IPS-15b (cell line): ENCODE measurements around the gene CDA.

Experiments
- H3K27me3 ChIP-seq: one replicate; pipeline ENCODE4 v1.6.1; 2013; ENCODE audit warnings: low read length; ENCODE audit not compliant: control insufficient read depth, insufficient read depth
- H3K36me3 ChIP-seq: one replicate; pipeline ENCODE4 v1.6.1; 2013; ENCODE audit warnings: low read length; ENCODE audit not compliant: control insufficient read depth, insufficient read depth
- H3K4me1 ChIP-seq: one replicate; pipeline ENCODE4 v1.6.1; 2013; ENCODE audit warnings: mild to moderate bottlenecking, low read length; ENCODE audit not compliant: control insufficient read depth, insufficient read depth
- H3K4me3 ChIP-seq: one replicate; pipeline ENCODE4 v1.5.1; 2013; ENCODE audit warnings: low read depth, low read length
- H3K9ac ChIP-seq: one replicate; pipeline ENCODE4 v1.6.1; 2013; ENCODE audit warnings: low read depth, mild to moderate bottlenecking, low read length
- H3K9me3 ChIP-seq: one replicate; pipeline ENCODE4 v1.6.1; 2013; ENCODE audit warnings: mild to moderate bottlenecking, low read length; ENCODE audit not compliant: control insufficient read depth, insufficient read depth

CDA gene

DNA sequence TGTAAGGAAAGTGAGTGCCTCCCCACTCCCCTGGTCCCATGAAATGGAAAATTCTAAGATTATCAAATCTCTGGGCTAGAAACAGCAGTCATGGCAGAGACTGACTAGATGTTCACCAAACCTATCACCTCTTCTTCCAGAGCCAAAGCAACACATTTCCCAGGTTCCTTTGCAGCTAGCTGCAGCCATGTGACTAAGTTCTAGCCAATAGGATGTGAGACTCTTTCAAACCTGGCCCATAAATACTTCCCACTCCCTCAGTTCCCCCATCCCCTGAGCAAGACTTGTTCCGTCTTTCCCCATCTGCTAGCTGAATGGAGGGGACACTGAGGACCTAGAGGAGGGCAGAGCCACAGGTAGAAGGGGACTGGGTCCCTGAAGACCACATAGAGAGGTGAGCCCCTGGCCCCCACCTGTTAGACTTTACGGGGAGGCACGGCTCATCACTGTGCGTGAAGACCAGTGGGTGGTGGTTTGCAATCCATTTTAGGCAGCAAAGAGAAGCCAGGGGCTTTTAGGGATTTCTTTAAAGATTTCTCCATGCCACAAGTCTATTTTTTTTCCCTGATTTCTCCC, 19.3 kb upstream of the CDA start:
- Histone ChIP-seq H3K4me1 (no peaks in the 10 kb centered on the region), H3K9me3 (no peaks in the 10 kb centered on the region), H3K9ac (no peak overlapping the region), H3K36me3 (no peaks in the 10 kb centered on the region), H3K4me3 (no peak overlapping the region), H3K27me3 (peaks cover 8% of the 10 kb centered on the region)

GRCh38 chr1:20571427-20571826, 17.5 kb upstream of the CDA start:
- H3K36me3 ChIP-seq: no peaks in the 10 kb centered on the region
- no peaks in the 10 kb centered on the region for H3K9me3 ChIP-seq
- H3K9ac ChIP-seq: no peak overlapping the region
- no peak overlapping the region for H3K4me3 ChIP-seq
- peaks cover 10% of the 10 kb centered on the region for H3K27me3 ChIP-seq
- H3K4me1 ChIP-seq: no peaks in the 10 kb centered on the region

DNA sequence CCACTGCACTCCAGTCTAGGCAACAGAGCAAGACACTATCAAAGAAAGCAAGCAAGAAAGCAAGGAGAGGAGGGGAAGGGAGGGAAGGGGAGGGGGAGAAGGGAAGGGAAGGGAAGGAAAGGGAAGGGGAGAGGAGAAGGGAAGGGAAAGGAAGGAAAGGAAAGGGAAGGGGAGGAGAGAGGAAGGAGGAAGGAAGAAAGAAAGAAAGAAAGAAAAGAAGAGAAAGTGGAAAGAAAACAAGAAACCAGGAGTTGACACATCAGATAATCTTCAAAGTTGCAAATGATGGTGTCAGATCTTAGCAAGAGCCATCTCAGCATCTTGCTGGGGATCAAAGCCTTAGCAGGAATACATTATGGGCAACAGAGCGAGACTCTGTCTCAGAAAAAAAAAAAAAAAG, 14.9 kb upstream of the CDA start:
- H3K27me3 ChIP-seq: peaks cover 10% of the 10 kb centered on the region
- no peak overlapping the region for H3K9ac ChIP-seq
- no peaks in the 10 kb centered on the region for H3K4me1 ChIP-seq
- H3K4me3 ChIP-seq: no peak overlapping the region
- H3K9me3 ChIP-seq: no peaks in the 10 kb centered on the region
- H3K36me3 ChIP-seq: no peaks in the 10 kb centered on the region

- Histone ChIP-seq H3K9ac (no peak overlapping the region), H3K4me1 (no peaks in the 10 kb centered on the region), H3K4me3 (no peak overlapping the region), H3K27me3 (peaks cover 10% of the 10 kb centered on the region), H3K9me3 (no peaks in the 10 kb centered on the region), H3K36me3 (no peaks in the 10 kb centered on the region)
Measured at GRCh38 chr1:20574686-20575540, 14.0 kb upstream of the CDA start.

GRCh38 chr1:20575541-20576336, 13.2 kb upstream of the CDA start:
- H3K4me3 ChIP-seq: no peak overlapping the region
- no peaks in the 10 kb centered on the region for H3K4me1 ChIP-seq
- no peaks in the 10 kb centered on the region for H3K36me3 ChIP-seq

DNA sequence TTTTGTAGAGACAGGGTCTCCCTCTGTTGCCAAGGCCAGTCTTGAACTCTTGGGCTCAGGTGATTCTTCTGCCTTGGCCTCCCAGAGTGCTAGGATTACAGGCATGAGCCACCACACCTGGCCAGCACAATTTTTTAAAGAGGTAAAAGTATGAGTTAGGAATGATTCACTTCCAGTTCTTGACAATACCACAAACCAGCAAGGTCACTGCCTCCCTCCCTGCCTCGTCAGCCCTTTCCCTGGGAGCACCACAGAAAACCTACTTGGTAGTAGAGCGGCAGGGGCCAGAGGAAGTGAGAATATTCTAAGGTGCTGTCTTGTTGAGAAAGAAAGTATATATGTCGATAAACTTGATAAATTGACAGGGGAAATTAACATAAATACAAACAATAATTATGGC, 10.8 kb upstream of the CDA start:
- Histone ChIP-seq H3K36me3 (no peaks in the 10 kb centered on the region), H3K4me1 (no peaks in the 10 kb centered on the region), H3K9me3 (no peaks in the 10 kb centered on the region), H3K9ac (no peak overlapping the region), H3K4me3 (no peak overlapping the region), H3K27me3 (peaks cover 10% of the 10 kb centered on the region)

More at GRCh38 chr1:20575541-20576336, 13.2 kb upstream of the CDA start:
- H3K9me3 ChIP-seq: no peaks in the 10 kb centered on the region
- no peak overlapping the region for H3K9ac ChIP-seq
- H3K27me3 ChIP-seq: peaks cover 10% of the 10 kb centered on the region

DNA sequence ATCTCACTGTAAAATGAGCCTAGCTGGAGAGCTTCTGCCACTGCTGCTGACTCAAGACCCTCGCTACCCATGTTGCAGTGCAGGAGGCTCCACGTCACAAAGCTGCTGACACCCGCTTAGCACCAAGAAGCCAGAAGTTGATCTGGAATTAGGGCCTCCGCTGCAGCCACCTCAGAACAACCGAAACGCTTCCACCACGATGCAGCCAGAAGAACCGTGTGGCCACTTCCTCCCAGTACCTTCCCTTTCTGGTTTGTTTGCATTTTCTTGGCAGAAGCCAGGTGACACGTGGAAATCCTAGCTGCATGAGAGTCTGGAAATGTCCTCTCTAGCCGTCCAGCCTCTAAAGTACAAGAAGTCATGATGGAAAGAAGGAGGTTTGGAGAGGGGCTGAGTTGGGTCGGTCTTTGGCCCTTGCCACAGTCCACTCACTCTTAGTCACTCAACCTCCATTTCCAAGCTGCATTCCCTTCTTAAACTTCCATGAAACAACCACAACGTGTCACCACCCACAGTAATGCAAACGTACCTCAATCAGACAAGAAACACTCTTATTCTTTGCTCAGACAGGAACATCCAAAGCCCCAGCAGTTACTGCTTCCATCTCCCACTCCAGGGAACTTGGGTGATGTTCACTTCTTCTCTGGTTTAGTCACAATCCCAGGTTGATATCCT, 10.0 kb upstream of the CDA start:
- no peak overlapping the region for H3K9ac ChIP-seq

DNA sequence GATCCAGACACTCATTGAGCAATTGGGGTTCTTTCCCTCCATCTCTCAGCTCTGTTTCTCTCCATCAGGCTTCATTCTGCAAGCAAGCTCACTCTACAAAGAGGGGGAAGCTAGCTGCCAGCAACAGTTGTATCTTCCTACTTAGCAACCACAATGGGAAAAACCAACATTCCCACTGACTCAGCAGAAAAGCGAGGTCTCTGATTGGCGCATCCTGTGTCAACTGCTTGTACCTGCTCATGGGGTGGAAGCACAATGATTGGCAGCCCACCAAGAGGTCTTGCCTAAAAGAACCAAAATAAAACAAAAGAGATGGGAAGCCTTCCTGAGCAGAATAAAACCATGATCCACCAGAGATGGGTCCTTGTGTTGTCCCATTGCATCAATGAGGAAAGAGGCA, 4.0 kb upstream of the CDA start:
- H3K9ac ChIP-seq: no peak overlapping the region
- no peaks in the 10 kb centered on the region for H3K9me3 ChIP-seq
- no peaks in the 10 kb centered on the region for H3K27me3 ChIP-seq
- H3K36me3 ChIP-seq: no peaks in the 10 kb centered on the region
- H3K4me3 ChIP-seq: no peak overlapping the region
- peaks cover 2% of the 10 kb centered on the region for H3K4me1 ChIP-seq

More for the DNA sequence above, 10.0 kb upstream of the CDA start:
- Histone ChIP-seq H3K36me3 (no peaks in the 10 kb centered on the region), H3K9me3 (no peaks in the 10 kb centered on the region), H3K4me3 (no peak overlapping the region), H3K27me3 (peaks cover 6% of the 10 kb centered on the region), H3K4me1 (no peaks in the 10 kb centered on the region)

GRCh38 chr1:20586953-20587660, 1.8 kb upstream of the CDA start:
- Histone ChIP-seq H3K27me3 (no peaks in the 10 kb centered on the region), H3K9ac (no peak overlapping the region), H3K9me3 (no peaks in the 10 kb centered on the region), H3K4me3 (no peak overlapping the region), H3K36me3 (no peaks in the 10 kb centered on the region), H3K4me1 (peaks cover 7% of the 10 kb centered on the region)

DNA sequence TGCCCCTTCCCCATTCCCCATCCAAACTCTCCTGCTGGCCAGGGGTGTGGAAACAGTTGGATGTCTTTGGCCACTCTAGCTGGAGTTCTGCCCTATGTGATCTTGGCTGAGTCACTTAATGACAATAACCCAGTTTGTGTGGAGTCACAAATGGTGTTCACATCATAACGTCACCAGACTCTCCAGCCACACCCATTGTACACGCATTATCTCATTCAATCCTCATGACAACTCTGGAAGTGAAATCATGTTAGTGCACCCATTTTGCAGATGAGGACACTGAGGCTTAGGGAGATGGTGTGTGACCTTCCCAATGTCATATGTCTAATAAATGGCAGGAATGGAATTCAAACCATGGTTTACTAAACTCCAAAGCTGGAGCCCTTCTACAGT, 1.2 kb upstream of the CDA start:
- Histone ChIP-seq H3K27me3 (no peaks in the 10 kb centered on the region), H3K9ac (no peak overlapping the region), H3K36me3 (no peaks in the 10 kb centered on the region), H3K4me1 (peaks cover 7% of the 10 kb centered on the region), H3K4me3 (no peak overlapping the region), H3K9me3 (no peaks in the 10 kb centered on the region)
